ENCODE measurements around the gene MED13L.

DNA sequence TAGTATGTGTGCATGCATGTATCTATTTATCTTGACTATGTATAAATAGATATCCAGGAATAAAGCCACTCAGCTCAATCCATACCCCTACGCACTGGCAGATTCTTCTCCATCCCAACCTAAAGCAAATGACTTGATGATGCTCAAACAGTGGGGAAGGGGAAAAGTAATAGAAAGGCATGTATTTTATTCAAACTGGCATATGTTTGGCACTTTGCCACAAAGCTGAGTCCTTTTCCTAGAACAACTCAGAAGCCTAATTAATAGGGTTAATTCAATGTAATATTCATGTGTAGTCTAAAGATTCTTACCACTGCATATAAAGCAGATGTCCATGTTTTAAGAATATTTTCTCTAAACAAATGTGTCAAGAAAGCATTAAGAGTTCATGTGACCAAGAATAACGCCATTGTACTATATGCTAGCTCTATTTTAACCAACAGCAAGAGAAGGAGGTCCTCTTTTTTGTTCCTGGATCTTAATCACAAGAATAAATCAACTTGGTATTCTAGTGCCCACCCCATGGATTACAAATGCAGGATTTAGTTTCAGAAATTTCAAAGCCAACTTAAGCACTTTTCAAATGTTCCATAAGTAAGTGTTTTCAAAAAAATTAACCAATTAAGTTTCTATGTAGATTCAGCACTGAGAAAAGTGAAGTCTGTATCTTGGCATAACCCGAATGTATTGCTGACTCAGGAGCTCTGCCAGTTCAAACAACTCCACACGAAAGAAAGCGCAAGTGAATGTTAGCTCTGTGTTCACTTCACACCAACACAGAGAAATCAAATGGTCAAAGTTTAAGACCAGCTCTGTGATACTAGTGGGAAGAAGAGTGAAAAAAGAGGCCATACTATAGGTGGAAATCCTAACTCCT lies 233.6 kb downstream of the MED13L start:
- TF ChIP-seq, protein P1, sequence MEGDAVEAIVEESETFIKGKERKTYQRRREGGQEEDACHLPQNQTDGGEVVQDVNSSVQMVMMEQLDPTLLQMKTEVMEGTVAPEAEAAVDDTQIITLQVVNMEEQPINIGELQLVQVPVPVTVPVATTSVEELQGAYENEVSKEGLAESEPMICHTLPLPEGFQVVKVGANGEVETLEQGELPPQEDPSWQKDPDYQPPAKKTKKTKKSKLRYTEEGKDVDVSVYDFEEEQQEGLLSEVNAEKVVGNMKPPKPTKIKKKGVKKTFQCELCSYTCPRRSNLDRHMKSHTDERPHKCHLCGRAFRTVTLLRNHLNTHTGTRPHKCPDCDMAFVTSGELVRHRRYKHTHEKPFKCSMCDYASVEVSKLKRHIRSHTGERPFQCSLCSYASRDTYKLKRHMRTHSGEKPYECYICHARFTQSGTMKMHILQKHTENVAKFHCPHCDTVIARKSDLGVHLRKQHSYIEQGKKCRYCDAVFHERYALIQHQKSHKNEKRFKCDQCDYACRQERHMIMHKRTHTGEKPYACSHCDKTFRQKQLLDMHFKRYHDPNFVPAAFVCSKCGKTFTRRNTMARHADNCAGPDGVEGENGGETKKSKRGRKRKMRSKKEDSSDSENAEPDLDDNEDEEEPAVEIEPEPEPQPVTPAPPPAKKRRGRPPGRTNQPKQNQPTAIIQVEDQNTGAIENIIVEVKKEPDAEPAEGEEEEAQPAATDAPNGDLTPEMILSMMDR (IDR thresholded peaks at IDR 0.05): no peak
- no peak for TF ChIP-seq POLR2A (IDR thresholded peaks at IDR 0.05)
